ENCODE data around the gene PDE3A. TPM values are rescaled to one million over a fixed set of nuclear protein-coding genes. Genes with fewer than 3 reads are reported as not detected.

PDE3A gene
- total and polyA plus RNA-seq, 10 of the 15 experiments (the other 5 are each of a cell fraction or from before 2014, with no cell fraction given), result 0.01 to 2.6 (median 1.5) TPM

- TF ChIP-seq RCOR1 (conservative IDR thresholded peaks at IDR 0.05; ENCODE audit: low read depth, low read length) (no peak), ETV6 (conservative IDR thresholded peaks at IDR 0.05 in 1 of 2, IDR thresholded peaks at IDR 0.05 in 1 of 2; ENCODE audit: borderline replicate concordance in 1 of 2, low read depth in 1 of 2) (no peak), JUND (IDR thresholded peaks at IDR 0.05; ENCODE audit: low read depth, low read length) (no peak), MTA2 (IDR thresholded peaks at IDR 0.05; ENCODE audit: low read depth) (no peak), E2F4 (IDR thresholded peaks at IDR 0.05; ENCODE audit: low read depth, low read length) (no peak), BACH1 (IDR thresholded peaks at IDR 0.05; ENCODE audit: borderline replicate concordance) (no peak), HDAC6 (IDR thresholded peaks at IDR 0.05; ENCODE audit: unreplicated experiment) (no peak)
Observed at GRCh38 chr12:20476551-20476950, 108.2 kb downstream of the PDE3A start (continued).

- 16% methylated on average over 5 of the region's 5 CpGs for WGBS (ENCODE audit: insufficient coverage, insufficient replicate concordance, low lambda C conversion rate, missing lambda C conversion rate)
- no TSS peak for BruUV-seq (replicated peaks)
- Histone ChIP-seq H3K9ac (ENCODE audit: control insufficient read depth, insufficient read depth, low read length) (no peak overlapping the region), H4K20me1 (ENCODE audit: control insufficient read depth, insufficient read depth) (no peaks in the 10 kb centered on the region), H3K27ac (ENCODE audit: control insufficient read depth, insufficient read depth) (no peak overlapping the region), H3K4me3 (no peak overlapping the region), H2AFZ (ENCODE audit: control insufficient read depth, low read depth, low read length) (no peak overlapping the region), H3K79me2 (ENCODE audit: control insufficient read depth, insufficient read depth, low read length) (no peaks in the 10 kb centered on the region), H3K9me3 (replicated peaks; ENCODE audit: control insufficient read depth, insufficient read depth, low read length) (no peaks in the 10 kb centered on the region), H3K36me3 (ENCODE audit: control insufficient read depth in 2 of 2, insufficient read depth in 2 of 2, low read length in 1 of 2) (no peaks in the 10 kb centered on the region), H3K4me2 (ENCODE audit: control insufficient read depth, insufficient read depth) (no peak overlapping the region), H3K27me3 (replicated peaks in 1 of 2; ENCODE audit: control insufficient read depth in 2 of 2, insufficient read depth in 2 of 2, low read length in 1 of 2) (no peaks in the 10 kb centered on the region; a peak in 1 of 4 replicates), H3K4me1 (ENCODE audit: control insufficient read depth, insufficient read depth, low read length) (no peaks in the 10 kb centered on the region)
- no peak for ATAC-seq
- in situ Hi-C loops (cut with MboI) (no loop called here), intact Hi-C loops (cut with micrococcal nuclease; ENCODE audit: unreplicated experiment) (no loop called here)
- no peak for FAIRE-seq
- ChIA-PET SMC1A (ENCODE audit: uncharacterized antibody, unreplicated experiment) (interaction anchor here (1.2 kb wide), 1 partner anchor 24 kb away, joined by 3 read pairs; no protein-coding TSS in a partner anchor), POLR2A (no interaction called here), CTCF (interaction anchor here (0.7 kb wide), 1 partner anchor 692 kb away, joined by 4 read pairs; no protein-coding TSS in a partner anchor), RAD21 (ENCODE audit: unreplicated experiment) (no interaction called here)
- DNase-seq (ENCODE audit: low read depth, low spot score), result no peak
- TF ChIP-seq ZNF384 (IDR thresholded peaks at IDR 0.05; ENCODE audit: borderline replicate concordance, low read depth, low read length), result no peak
- no peak for TF ChIP-seq SMAD1 (IDR thresholded peaks at IDR 0.05; ENCODE audit: low read depth, partially characterized antibody)
- TF ChIP-seq CTCF (IDR thresholded peaks at IDR 0.05 in 2 of 3, conservative IDR thresholded peaks at IDR 0.05 in 1 of 3; ENCODE audit: control insufficient read depth in 2 of 3, extremely low read depth in 1 of 3, insufficient read depth in 1 of 3, low read depth in 3 of 3, low read length in 3 of 3), result no peak
- no peak for TF ChIP-seq ESRRA (IDR thresholded peaks at IDR 0.05; ENCODE audit: low read length)
- TF ChIP-seq SREBF1 (IDR thresholded peaks at IDR 0.05; ENCODE audit: low read length), result no peak
- TF ChIP-seq CUX1 (IDR thresholded peaks at IDR 0.05; ENCODE audit: insufficient replicate concordance, low read depth, low read length), result no peak
- no peak for TF ChIP-seq SUPT20H (IDR thresholded peaks at IDR 0.05; ENCODE audit: borderline replicate concordance, control insufficient read depth, low read depth, low read length)
Observed at GRCh38 chr12:20477255-20477654, 108.9 kb downstream of the PDE3A start.
